ENCODE data around the gene COX6A2. TPM values are rescaled to one million over a fixed set of nuclear protein-coding genes. Genes with fewer than 3 reads are reported as not detected.

Gene COX6A2
- total and polyA plus RNA-seq, 2 experiments from 2014 or later, result 1.7 TPM; not detected in 1

DNA sequence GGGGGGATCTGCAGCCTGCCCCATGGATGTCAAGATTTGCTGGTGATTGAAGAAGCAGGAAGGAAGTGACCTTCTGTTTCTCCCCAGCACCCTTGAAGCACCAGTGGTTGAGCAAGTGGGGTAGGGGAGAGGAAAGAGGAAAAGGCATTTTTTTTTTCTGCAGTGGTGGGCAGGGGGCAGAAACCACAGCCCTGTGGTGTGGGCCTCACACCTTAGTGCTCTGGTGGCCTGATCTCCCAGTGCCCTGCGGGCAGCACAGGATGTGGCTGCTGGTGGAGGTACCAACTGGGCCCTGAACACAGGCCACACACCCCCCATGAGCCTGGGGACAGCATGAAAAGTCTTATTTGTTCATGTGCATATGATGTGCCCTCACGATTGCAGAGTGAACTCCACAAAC is 28.0 kb downstream of the COX6A2 start:
- 90% methylated on average over 2 of the region's 2 CpGs for WGBS (ENCODE audit: low lambda C conversion rate, missing lambda C conversion rate)
- H3K36me3 ChIP-seq (replicated peaks; ENCODE audit: insufficient read depth, low read depth), result no peaks in the 10 kb centered on the region
- DNase-seq (ENCODE audit: low spot score), result no peak
- no peak overlapping the region for H3K4me3 ChIP-seq
- TF ChIP-seq EZH2 (IDR thresholded peaks at IDR 0.05; ENCODE audit: borderline replicate concordance), result no peak
- TF ChIP-seq EZH2phosphoT487 (IDR thresholded peaks at IDR 0.05; ENCODE audit: low read depth, severe bottlenecking, unreplicated experiment), result no peak
- no peak for TF ChIP-seq CTCF (IDR thresholded peaks at IDR 0.05; ENCODE audit: poor library complexity)
- H3K79me2 ChIP-seq, result no peaks in the 10 kb centered on the region
- H3K4me1 ChIP-seq (ENCODE audit: insufficient read depth), result no peaks in the 10 kb centered on the region
- no peak overlapping the region for H3K27ac ChIP-seq
- no peaks in the 10 kb centered on the region for H3K9me3 ChIP-seq (ENCODE audit: low read depth)
- H4K20me1 ChIP-seq (ENCODE audit: insufficient read depth, poor library complexity, severe bottlenecking), result no peaks in the 10 kb centered on the region
- H3K27me3 ChIP-seq, result no peaks in the 10 kb centered on the region
- no peak overlapping the region for H2AFZ ChIP-seq
- no peak overlapping the region for H3K4me2 ChIP-seq
- no peaks in the 10 kb centered on the region for H3K9me2 ChIP-seq (replicated peaks; ENCODE audit: insufficient read depth)

- no peak overlapping the region for H3K4me2 ChIP-seq
- no peaks in the 10 kb centered on the region for H3K9me3 ChIP-seq (ENCODE audit: low read depth)
- H3K36me3 ChIP-seq (replicated peaks; ENCODE audit: insufficient read depth, low read depth), result no peaks in the 10 kb centered on the region
- H3K27ac ChIP-seq, result no peak overlapping the region
- no peak for DNase-seq (ENCODE audit: low spot score)
- H3K27me3 ChIP-seq, result no peaks in the 10 kb centered on the region
- H2AFZ ChIP-seq, result no peak overlapping the region
- 92% methylated on average over 2 of the region's 9 CpGs for WGBS (ENCODE audit: low lambda C conversion rate, missing lambda C conversion rate)
- H4K20me1 ChIP-seq (ENCODE audit: insufficient read depth, poor library complexity, severe bottlenecking), result no peaks in the 10 kb centered on the region
- no peaks in the 10 kb centered on the region for H3K9me2 ChIP-seq (replicated peaks; ENCODE audit: insufficient read depth)
- no peak overlapping the region for H3K4me3 ChIP-seq
- H3K79me2 ChIP-seq, result no peaks in the 10 kb centered on the region
- H3K4me1 ChIP-seq (ENCODE audit: insufficient read depth), result no peaks in the 10 kb centered on the region
- TF ChIP-seq CTCF (IDR thresholded peaks at IDR 0.05; ENCODE audit: poor library complexity), result no peak
- no peak for TF ChIP-seq EZH2phosphoT487 (IDR thresholded peaks at IDR 0.05; ENCODE audit: low read depth, severe bottlenecking, unreplicated experiment)
- TF ChIP-seq EZH2 (IDR thresholded peaks at IDR 0.05; ENCODE audit: borderline replicate concordance), result no peak
These were observed 30.5 kb downstream of the COX6A2 start for GRCh38 chr16:31397701-31398100.

GRCh38 chr16:31397096-31397660 is 31.0 kb downstream of the COX6A2 start:
- TF ChIP-seq EZH2 (IDR thresholded peaks at IDR 0.05; ENCODE audit: borderline replicate concordance) (no peak), CTCF (IDR thresholded peaks at IDR 0.05; ENCODE audit: poor library complexity) (no peak), EZH2phosphoT487 (IDR thresholded peaks at IDR 0.05; ENCODE audit: low read depth, severe bottlenecking, unreplicated experiment) (no peak)
- WGBS (ENCODE audit: low lambda C conversion rate, missing lambda C conversion rate), result 86% methylated on average over 16 of the region's 18 CpGs
- H3K36me3 ChIP-seq (replicated peaks; ENCODE audit: insufficient read depth, low read depth), result no peaks in the 10 kb centered on the region

More at GRCh38 chr16:31397096-31397660, 31.0 kb downstream of the COX6A2 start:
- Histone ChIP-seq H3K4me2 (no peak overlapping the region), H4K20me1 (ENCODE audit: insufficient read depth, poor library complexity, severe bottlenecking) (no peaks in the 10 kb centered on the region), H2AFZ (no peak overlapping the region), H3K9me3 (ENCODE audit: low read depth) (no peaks in the 10 kb centered on the region), H3K4me1 (ENCODE audit: insufficient read depth) (no peaks in the 10 kb centered on the region), H3K4me3 (no peak overlapping the region), H3K27me3 (no peaks in the 10 kb centered on the region), H3K9me2 (replicated peaks; ENCODE audit: insufficient read depth) (no peaks in the 10 kb centered on the region), H3K79me2 (no peaks in the 10 kb centered on the region), H3K27ac (no peak overlapping the region)
- DNase-seq (ENCODE audit: low spot score), result no peak

Data from hepatocyte (in vitro differentiated cells).